Activated CD4-positive, alpha-beta T cell treated with anti-CD3 and anti-CD28 coated beads for 48 hours (primary cell): Measurements from ENCODE around the gene PPP2CA.
"Not testable (repeated sequence)": the region's sequence is repeated elsewhere in the genome, so short reads cannot be mapped to it uniquely, and the experiment has no call there.

Experiments
- DNase-seq: peaks from one replicate; pipeline ENCODE4 v3.0.0-alpha.2; 2020

PPP2CA gene

DNA sequence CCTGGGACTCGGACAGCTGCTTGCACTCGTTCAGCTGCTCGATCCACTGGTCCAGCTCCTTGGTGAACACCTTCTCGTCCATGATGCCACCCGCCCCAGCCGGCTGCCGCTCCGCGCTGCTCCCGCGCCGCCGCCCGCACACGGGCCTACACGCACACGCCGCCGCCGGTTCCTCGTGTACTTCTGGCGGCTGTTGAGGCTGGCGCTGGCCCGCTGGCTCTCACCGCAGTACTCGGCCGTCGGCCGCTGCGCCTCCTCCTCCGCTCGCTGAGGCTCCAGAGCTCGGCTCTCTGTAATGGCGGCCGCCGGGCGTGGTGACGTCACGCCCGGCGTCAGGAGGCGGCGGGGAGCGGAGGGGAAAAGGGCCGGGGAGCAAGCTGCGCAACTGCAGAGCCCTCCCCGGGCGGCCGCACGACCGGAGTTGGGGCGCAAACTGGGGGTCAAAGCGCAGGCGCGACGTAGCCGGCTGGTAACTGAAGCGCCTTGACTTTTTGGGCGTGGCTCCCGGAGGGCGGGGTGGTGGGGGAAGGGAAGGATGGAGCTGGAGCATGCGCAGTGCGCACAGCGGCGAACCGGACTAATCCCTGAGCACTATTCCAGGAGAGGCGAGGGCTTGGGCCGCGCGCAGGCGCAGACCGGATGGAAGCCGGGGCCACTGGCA lies at the start of gene PPP2CA:
TSS of gene PPP2CA (minus strand) at position 294 of the 661 bp plus-strand sequence. CDS start at position 82, 212 bp downstream.
- DNase-seq: peak; percentile 99

DNA sequence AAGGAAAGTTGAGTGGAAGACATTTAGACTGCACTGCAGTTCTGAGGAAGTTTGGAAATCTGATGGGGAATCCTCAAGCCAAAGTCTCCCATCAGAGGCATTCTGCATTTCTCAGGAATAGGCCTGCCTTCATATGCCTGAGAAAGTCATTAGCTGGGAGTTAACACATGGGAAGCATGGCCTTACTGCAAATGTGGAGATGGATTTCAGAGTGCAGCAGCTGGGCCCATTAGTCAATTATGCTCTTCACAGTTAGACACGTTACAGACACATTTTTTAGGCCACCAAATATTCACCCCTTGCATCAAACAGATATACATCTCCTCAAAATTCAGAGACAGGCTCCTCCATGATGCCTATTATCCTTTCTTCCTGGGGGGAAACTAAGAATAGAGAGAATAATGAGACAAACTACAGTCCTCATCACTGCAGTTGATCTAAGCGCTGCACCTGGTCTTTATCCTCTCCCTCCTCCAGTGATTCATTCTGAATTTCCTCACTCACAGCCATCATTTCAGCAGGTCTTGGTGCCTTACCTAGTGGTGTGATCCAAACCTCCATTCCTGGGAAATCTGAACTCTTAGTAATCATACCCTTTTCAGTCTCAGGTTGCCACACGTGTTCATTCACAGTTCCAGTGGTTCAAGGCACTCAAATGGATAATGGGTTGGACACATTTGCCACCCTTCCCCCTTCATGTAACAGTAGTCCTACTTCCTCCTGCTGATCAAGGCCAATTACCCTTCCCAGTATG lies 47.9 kb upstream of the PPP2CA start:
- no peak for DNase-seq

DNA sequence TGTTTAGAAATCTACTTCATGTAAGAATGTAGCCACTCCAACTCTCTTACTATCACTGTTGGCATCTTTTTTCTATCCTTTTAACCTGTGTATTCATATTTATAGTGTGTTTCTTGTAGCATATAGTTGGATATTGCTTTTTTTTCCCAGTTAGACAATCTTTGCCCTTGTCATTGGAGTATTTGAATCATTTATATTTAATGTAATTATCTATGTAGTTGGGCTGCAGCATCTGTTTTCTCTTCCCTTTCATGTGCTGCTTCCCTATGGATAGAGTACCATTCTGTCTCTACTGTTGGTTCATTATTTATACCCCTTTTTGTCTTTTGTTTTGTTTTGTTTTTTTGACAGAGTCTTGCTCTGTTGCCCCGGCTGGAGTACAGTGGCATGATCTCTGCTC lies 45.2 kb upstream of the PPP2CA start:
- DNase-seq: no peak

DNA sequence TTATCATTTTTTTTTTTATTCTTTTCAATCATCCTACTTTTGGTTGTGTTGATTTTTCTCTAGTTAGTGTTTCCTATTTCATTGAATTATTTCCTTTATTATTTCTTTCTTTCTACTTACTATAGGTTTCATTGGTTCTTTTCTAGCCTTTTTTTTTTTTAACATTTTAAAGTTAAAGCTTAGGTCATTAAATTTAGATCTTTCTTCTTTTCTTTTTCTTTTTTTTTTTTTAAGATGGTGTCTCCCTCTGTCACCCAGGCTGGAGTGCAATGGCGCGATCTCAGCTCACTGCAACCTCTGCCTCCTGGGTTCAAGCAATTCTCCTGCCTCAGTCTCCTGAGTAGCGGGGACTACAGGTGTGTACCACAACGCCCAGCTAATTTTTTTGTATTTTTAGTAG lies 43.0 kb upstream of the PPP2CA start:
- DNase-seq: no peak

DNA sequence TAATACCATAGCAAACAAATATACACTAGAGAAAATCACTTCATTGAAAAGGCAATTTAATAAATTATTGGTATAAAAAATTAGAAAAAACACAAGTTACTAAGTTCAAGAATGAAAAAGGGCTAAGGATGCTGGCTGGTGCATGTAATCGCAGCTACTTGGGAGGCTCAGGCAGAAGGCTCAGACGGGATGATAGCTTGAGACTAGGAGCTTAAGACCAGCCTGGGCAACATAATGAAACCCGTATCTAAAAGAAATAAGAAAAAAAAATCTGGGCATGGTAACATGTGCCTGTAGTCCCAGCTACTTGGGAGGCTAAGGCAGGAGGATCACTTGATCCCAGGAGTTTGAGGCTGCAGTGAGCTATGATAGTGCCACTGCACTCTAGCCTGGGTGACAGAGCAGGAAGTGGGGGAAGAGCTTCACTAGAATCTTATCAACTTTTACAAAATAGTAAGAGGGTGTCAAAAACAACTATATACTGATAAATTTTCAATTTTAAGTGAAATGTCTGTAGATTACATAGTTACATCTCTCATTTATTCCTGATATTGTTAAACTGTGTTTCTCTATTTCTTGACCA lies 42.2 kb upstream of the PPP2CA start:
- no peak for DNase-seq

DNA sequence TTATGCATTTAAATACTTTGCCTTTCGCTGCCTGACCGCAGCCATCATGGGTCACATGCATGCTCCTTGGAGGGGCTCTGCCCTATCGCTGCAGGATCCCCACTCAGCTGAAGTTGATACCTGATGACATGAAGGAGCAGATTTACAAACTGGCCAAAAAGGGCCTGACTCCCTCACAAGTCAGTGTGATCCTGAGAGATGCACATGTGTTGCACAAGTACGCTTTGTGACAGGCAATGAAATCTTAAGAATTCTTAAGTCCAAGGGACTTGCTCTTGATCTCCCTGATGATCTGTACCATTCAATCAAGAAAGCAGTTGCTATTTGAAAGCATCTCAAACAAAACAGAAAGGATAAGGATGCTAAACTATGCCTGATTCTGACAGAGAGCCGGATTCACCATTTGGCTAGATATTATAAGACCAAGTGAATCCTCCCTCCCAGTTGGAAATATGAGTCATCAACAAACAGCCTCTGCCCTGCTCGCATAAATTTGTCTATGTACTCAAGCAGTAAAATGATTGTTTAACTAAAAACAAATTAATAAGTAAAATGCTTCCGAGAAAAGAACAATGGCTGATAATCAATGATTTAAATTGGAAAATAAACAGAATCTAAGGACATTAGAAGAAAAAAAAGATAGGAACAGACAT lies 41.6 kb upstream of the PPP2CA start:
- no peak for DNase-seq

DNA sequence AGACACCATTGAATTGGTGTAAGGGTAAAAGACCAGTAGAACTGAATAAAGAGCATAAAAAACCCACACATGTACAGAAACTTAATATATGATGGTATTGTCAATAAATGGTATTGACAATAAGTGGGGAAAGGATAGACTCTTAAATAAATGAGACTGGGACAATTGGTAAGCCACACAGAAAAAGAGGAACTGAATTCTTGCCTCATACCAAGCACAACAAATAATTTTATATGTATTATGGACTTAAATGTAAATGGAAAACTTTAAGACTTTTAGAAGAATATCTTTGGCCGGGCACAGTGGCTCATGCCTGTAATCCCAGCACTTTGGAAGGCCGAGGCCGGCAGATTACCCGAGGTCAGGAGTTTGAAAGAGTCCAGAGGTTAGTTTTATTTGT lies 37.9 kb upstream of the PPP2CA start:
- DNase-seq: no peak

DNA sequence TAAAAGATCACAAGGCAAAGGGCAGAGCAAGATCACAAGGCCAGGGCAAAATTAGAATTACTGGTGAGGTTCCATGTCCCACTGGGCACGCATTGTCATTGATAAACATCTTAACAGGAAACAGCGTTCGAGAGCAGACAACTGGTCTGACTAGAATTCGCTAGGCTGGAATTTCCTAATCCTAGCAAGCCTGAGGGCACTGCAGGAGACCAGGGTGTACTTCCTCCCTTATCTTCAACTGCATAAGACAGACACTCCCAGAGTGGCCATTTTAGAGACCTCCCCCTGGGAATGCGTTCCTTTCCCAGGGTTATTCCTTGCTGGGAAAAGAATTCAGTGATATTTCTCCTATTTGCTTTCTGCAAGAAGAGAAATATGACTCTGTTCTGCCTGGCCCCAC lies 36.8 kb upstream of the PPP2CA start:
- not testable (repeated sequence) for DNase-seq

DNA sequence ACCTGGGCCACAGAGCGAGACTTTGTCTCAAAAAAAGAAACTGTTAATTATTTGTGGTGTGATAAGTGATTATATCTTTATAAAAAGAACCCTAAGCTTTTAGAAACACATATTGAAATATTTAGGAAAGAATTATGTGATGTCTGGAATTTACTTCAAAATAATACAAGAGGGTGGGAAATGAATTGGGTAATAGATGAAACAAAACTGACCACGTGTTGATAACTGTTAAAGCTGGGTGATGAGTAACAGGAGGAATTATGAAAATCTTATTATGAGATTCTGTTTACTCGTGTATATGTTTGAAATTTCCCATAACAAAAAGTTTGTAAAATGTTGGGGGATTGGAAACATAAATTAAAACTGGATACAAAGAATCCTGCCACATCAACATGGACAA lies 33.0 kb upstream of the PPP2CA start:
- no peak for DNase-seq

DNA sequence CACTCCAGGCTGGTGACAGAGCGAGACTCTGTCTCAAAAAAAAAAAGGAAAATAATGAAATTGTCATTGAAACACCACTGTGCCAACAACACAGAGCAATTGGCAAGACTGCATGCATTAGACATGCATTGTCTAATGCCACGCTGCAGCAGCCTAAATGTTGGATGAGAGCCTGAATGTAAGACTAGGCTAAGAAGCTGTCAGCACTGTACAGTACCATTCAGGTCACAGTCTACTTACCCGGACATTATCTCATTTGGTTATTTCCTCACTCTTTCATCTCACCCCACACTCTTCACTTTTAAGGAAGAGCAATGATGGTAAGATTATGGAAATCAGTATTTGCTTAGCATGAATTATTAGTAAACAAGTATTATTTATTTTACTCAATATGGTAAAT lies 31.3 kb upstream of the PPP2CA start:
- DNase-seq: no peak

DNA sequence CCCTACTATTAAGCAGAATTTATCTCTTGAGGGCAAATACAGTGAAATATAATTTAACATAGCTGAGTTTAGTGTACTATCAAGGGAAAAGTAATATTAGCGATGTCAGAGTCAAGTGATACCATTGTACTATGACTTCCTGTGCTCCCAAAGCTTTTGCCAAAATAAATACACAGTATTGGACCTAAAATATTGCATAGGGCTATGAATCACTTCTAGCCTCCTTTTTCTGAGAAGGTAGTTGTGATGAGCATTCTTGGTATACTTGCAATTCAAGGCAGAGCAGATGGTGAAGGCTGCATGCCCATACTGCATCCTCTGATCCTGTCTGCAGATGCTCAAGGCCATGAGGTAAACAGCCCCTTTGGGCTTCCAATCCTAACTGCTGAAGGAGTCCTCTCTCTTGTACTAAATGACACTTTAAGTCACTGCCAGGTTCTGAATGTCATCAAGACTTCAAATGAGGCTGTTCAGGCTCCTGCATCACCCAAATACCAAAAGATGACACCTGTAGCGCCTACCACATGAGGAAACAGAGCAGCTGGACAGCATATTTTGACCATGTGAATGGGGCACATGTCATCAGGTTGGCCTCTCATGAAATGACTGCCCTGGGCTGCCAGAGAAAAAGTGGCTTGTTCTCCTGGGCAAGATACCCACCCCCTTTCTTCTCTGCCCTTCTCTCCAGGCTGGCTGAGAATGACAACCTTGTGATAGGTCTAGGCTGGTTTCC lies 29.7 kb upstream of the PPP2CA start:
- DNase-seq: no peak

DNA sequence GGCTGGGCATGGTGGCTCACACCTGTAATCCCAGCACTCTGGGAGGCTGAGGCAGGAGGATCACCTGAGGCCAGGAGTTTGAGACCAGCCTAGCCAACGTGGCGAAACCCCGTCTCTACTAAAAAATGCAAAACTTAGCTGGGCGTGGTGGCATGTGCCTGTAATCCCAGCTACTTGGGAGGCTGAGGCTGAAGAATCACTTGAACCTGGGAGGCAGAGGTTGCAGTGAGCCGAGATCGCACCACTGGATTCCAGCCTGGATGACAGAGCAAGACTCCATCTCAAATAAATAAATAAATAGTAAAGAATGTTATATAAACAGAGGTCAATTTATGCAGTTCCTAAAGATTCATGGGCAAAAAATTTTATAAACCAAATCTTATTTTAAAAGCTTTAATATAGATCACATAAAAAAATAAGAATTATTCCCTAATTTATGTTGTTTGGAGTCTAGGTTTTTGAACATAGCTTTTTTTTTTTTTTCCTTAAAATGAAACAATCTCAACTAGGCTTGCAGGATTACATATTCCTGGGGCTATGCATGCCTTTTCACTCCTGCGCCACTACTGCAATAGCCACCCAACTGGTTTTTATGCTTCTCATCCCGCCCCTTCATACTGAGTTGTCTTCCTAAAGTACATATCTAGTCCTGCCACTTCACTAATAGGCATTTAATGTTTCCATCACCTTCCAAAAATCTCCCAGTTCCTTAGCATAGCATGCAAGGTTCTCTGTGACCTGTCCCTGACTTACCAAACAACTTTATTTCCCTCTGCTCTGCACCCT lies 27.7 kb upstream of the PPP2CA start:
- not testable (repeated sequence) for DNase-seq

DNA sequence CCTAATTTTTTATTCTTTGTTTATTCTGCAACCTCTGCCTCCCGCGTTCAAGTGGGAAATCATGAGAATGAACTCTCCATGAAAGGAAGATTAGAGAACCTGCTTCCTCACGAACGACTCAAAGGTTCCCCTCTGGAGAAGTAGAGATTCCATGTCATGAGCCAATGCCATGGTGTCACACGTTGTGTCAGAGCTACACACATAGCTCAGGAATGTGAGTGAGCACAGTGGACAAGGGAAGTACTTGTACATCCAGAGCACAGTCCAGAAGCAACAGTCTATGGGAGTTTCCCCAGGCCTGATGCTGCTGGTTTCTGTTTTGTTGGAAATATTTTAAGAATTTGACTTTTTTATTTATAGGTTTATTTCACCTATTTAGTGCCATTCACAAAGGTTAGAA lies 26.8 kb upstream of the PPP2CA start:
- no peak for DNase-seq

DNA sequence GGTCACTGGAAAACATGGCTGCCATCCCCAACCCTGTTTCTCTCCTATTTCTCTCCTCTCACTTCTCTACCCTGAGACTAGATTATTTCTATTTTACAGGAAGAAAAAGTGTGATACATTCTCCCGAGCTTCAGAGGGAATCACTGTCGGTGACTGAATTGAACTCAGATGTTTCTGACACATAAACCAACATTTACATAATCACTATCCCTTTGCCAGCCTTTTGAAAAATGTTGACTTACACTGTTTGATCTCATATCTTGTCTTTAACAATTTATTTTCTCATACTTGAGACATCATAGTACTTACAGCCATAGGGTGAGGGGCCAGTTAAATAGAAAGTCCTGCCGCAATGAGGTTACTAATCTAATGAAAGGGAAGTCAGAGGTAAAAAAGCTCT lies 25.1 kb upstream of the PPP2CA start:
- no peak for DNase-seq

DNA sequence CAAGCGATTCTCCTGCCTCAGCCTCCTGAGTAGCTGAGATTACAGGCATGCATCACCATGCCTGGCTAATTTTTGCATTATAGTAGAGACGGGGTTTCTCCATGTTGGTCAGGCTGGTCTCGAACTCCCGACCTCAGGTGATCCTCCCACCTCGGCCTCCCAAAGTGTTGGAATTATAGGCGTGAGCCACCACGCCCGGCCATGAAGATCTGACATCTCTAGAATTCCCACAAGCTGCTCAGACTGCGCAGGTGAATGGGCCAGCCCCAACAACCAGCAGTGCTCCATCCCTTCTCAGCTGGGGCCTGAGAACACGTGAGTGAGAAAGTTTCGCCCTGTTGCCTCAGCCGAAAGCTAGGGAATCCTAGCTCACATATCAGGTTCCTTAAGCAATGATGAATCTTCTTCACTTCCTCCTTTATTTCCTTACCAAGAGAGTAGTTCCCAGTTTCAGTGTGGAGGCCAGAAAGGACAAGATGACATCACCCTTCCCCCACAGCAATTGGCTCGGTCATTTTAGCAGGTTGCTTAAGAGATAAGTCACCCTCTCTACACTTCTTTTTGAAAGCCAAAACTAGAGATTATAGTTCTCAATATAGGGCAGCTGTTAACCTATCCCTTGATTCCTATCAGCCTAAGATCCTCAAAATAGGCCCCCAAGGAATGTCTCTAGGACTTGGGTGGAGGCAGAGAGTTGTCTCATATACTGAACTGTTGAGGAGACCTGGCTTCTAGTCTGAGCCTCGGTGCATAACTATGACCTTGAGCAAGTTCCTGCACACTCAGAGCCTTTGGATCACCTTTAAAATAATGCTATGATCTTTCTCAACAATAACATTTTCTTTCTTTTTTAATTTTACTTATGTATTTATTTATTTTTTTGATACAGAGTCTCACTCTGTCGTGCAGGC lies 23.9 kb upstream of the PPP2CA start:
- no peak for DNase-seq

DNA sequence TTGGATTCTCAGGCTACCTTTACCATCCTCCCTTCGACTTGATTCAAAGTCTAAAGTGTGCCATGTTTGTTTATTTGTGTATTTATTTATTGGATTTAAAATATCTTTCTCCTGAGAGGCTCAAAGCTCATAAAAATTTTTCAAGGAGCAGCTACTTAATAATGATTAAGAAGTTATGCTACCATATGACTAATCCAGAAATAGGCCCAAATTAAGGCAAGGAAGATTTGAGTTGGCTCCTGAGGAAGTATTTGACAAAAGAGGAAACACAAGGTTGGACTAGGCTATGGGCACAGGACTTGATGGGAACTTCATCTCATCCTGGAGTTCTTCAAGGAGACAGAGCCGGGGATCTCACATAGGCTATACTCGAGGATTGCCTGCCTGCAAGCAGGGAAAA lies 22.4 kb upstream of the PPP2CA start:
- DNase-seq: no peak

DNA sequence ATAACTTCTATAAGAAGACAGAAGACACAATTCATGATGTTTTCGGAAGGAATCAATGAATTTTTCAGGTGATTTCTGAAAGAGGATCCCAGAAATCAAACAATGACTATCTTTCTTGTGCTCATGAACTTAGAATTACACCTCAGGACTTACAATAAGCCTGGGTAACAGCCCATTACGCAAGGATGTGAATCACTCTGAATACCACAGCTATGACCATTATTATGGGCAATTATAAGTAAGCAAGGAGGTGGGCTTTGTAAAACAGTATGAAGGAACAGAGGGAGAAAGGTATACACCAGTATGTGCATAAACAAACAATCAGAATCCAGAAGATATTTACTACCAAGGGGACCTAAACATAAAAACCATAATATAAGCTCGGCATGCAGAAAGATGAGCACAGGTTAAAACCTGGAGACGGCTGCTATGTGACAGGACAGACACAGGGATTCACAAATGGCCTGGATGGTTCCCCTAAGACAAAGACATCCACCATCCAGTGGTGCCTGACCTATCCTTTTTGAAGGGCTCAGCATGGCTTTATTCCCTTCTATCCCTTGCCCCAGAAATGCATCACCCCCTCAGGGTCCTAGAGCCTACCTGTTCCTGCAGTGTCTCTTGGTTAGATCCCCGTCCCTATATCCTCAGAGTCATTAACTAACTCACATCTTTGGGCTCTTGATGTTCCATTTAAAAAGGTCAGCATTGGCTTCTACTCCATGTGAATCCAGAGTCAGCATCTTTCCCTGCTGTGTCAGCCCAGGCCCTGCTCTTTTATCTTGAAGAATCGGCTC lies 21.8 kb upstream of the PPP2CA start:
- no peak for DNase-seq

DNA sequence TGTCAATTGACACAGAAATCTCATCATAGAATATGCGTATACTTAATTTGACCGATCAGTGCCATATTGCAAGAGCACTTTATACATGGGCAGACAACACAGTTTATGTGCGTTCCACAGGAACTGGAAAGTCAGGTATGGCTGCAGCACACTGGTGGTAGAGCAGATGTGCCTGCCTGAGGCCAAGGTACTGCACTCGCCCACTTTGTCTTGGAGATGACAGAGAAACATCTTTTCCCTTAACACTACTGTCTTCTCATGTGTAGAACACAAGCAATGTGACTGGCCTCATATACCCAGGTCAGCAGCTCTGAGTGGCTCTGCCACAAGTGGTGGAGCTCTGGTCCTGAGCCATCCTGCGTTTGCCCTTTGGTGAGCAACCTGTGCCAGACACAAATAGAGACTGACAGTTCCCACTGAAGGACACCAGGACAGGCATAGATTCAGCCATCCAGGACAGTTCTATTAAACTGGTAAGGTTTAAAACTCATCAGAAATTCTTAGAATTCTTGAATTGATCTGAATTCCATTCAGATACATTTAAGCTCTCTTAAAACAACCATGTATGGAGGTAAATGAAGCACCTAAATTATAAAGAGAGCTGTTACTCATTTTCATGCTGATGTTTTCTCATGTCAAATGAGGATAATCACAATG lies 21.0 kb upstream of the PPP2CA start:
- DNase-seq: no peak

DNA sequence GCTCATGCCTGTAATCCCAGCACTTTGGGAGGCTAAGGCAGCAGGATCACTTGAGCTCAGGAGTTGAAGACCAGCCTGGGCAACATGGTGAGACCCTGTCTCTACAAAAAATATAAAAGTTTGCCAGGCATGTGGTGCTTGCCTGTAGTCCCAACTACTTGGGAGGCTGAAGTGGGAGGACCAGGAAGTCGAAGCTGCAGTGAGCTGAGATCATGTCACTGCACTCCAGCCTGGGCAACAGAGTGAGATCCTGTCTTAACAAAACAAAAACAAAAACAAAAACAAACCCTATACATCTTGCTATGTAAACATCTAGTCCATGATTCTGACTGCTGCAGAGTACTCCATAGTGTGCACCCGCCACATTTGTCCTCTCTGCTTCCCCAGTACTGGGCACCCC lies 19.8 kb upstream of the PPP2CA start:
- DNase-seq: no peak

DNA sequence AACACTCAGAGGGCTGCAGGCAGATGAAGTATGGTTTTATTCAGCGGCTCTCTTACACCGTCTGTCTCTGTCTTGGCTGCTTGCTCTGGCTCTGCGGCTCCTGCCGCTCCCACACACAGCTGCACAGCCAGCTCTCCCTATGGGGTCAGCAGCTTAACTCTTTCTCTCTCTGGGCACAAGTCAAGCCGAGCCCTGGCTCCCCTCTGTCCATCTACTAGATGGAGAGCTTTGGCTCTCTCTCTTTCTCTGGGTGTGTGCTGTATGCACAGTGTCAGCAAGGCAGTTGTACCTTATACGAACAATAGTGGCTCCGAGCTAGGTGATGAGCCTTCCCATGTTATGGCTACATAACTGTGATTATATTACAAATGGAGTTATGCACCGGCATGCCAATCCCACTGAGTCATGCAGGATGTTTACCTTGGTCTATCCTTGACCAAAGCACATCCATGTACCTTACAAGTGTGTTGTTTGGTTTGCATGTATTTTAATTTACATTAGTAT lies 19.3 kb upstream of the PPP2CA start:
- DNase-seq: no peak
